ENCODE data around the gene IL18. TPM values are rescaled to one million over a fixed set of nuclear protein-coding genes. Genes with fewer than 3 reads are reported as not detected.

IL18 gene
- total and polyA plus RNA-seq, 8 donors: 0.83 to 12.1 (median 5.9) TPM

DNA sequence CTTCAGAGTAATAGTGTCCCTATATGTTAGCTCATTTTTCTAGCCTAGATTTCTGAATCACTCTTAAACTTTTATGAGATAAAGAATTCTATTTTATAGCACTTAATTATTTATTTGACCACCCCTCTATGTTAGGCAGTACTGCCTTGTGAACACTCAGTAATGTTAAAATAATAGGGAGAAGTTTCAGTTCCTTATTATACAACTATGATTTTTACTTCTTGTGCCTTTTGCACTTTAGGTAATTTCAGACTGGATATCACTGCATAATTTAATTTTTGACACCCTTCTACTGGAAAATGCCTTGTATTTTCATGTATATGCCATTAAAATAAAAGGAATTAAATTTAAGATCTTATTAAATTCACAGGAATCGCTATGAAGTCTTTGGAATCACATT lies 14.5 kb upstream of the IL18 start:
- no peaks in the 10 kb centered on the region for H3K9me3 ChIP-seq
- no peak overlapping the region for H3K4me3 ChIP-seq
- ATAC-seq (no peak), FAIRE-seq (no peak), DNase-seq (no peak)
- 85 to 91% methylated on average over 1 of the region's 1 CpG for WGBS, 2 donors
- no peaks in the 10 kb centered on the region for H3K27me3 ChIP-seq
- TF ChIP-seq, protein P1, sequence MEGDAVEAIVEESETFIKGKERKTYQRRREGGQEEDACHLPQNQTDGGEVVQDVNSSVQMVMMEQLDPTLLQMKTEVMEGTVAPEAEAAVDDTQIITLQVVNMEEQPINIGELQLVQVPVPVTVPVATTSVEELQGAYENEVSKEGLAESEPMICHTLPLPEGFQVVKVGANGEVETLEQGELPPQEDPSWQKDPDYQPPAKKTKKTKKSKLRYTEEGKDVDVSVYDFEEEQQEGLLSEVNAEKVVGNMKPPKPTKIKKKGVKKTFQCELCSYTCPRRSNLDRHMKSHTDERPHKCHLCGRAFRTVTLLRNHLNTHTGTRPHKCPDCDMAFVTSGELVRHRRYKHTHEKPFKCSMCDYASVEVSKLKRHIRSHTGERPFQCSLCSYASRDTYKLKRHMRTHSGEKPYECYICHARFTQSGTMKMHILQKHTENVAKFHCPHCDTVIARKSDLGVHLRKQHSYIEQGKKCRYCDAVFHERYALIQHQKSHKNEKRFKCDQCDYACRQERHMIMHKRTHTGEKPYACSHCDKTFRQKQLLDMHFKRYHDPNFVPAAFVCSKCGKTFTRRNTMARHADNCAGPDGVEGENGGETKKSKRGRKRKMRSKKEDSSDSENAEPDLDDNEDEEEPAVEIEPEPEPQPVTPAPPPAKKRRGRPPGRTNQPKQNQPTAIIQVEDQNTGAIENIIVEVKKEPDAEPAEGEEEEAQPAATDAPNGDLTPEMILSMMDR (IDR thresholded peaks at IDR 0.05): no peak
- H3K36me3 ChIP-seq: no peaks in the 10 kb centered on the region
- H3K27ac ChIP-seq: no peak overlapping the region
- H3K4me1 ChIP-seq: no peaks in the 10 kb centered on the region
- intact Hi-C loops (cut with DNase I): no loop called here

DNA sequence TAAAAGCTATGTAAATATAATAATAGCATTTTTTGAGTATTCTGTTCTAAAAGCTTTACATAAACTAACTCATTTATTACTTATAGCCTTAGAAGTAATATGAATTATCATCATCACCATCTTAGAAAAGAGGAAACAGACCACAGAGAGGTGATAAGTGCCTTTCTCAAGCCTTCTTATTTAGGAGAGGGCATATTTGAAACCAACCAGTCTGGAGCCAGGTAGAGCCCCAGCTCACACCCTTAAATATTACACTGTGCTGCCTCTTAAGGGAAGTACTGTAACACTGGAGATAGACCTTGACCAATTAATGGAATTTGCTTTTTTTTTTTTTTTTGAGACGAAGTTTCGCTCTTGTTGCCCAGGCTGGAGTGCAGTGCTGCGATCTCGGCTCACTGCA lies 13.7 kb upstream of the IL18 start:
- Histone ChIP-seq H3K9me3 (no peaks in the 10 kb centered on the region), H3K36me3 (no peaks in the 10 kb centered on the region), H3K4me1 (no peaks in the 10 kb centered on the region), H3K27ac (no peak overlapping the region), H3K4me3 (no peak overlapping the region), H3K27me3 (no peaks in the 10 kb centered on the region)
- intact Hi-C loops (cut with DNase I): no loop called here
- WGBS, 2 donors: 90 to 94% methylated on average over 4 of the region's 4 CpGs
- no peak for DNase-seq
- no peak for FAIRE-seq
- ATAC-seq: no peak
- TF ChIP-seq, protein P1 (IDR thresholded peaks at IDR 0.05): no peak

DNA sequence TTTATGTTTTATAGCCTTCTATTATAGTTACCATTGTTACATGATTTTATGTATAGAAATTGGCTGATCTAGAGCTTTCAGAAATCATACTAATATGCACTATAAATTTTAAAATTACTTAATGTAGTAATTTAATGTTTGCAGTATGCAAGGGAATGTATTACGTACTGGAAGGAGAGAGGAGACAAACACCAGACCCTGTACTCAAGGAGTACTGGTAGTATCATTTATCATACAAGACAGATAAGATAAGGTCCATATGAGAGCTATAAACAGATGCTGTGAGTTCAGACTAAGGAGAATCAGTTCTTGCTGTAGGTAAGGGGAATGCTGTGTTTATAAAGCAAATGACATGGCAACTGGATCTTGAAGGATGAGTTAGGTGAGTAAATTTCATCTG lies 12.2 kb upstream of the IL18 start:
- no peaks in the 10 kb centered on the region for H3K27me3 ChIP-seq
- H3K4me1 ChIP-seq: no peaks in the 10 kb centered on the region
- 32 to 60% methylated on average over 1 of the region's 1 CpG for WGBS, 2 donors
- DNase-seq (no peak), ATAC-seq (no peak), FAIRE-seq (no peak)
- intact Hi-C loops (cut with DNase I): no loop called here
- H3K27ac ChIP-seq: peak overlapping the region in 1 of 4 donors; percentile 55
- no peaks in the 10 kb centered on the region for H3K36me3 ChIP-seq
- H3K4me3 ChIP-seq: peak overlapping the region in 2 of 4 donors; percentile 17 to 29
- H3K9me3 ChIP-seq: no peaks in the 10 kb centered on the region
- TF ChIP-seq, protein P1 (IDR thresholded peaks at IDR 0.05): no peak

DNA sequence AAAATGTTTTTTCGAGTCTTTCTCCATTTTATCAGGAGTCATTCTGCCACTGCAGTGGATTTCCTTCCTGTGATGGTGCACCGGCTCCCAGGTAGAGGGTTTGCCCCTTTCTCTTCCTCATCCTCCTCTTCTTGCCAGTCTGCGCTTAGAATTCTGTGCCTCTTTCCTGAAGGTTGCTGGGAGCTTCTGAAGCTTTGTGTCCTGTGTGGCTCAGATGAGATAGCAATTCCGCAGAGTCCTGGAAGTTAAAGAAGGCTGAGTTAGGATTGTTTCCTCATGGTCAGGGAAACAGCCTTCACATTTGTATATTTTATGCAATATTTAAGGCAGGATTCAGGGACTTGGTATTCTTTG lies 11.7 kb upstream of the IL18 start:
- FAIRE-seq: no peak
- intact Hi-C loops (cut with DNase I): no loop called here
- no peaks in the 10 kb centered on the region for H3K9me3 ChIP-seq
- ATAC-seq: peak; percentile 24 to 55 (median 46)
- H3K27ac ChIP-seq: peak overlapping the region in 2 of 4 donors; percentile 19 to 55
- DNase-seq: no peak
- H3K36me3 ChIP-seq: no peaks in the 10 kb centered on the region
- WGBS, 2 donors: 10 to 15% methylated on average over 4 of the region's 4 CpGs
- H3K4me3 ChIP-seq: peak overlapping the region in 2 of 4 donors; percentile 17 to 29
- H3K4me1 ChIP-seq: no peaks in the 10 kb centered on the region
- TF ChIP-seq, protein P1 (IDR thresholded peaks at IDR 0.05): no peak
- H3K27me3 ChIP-seq: no peaks in the 10 kb centered on the region

DNA sequence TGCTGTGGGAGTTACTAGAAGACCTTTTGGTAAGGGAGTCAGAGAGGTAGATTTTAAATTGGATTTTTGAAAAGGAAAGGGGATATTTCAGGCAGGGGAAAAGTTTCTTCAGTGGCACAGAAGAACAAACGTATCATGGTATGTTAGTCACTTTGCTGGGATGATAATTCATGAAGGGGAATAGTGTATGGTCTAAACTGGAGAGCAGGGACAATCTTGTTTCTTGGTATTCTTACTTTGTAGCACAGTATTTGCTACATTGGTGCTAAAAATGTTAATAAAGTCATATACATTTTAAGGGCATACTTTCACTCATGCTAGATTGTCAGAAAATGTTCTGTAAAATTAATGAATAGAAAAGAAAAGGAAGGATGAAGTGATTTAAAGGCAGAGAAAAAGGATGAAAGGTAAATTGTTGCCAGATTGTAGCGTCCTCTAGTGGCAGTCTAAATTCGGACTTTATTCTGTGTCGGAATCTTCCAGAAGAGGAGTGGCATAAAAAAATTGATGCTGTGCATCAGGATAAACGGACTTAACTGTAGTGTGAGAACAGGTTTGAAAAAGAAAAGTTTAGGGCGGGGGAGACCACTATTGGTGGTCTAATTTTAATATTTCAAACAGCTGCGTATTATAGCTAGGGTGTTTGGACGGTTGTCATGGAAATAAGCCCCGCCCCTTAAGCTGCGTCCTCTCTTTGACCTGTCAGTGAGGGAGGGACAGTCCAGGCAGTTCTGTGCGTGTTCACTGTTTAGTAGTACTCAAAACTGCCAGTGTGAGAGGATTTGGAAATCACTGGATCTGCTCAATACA lies 11.1 kb upstream of the IL18 start, which contains the start of gene BCO2:
TSS of gene BCO2 (plus strand) at position 724 of the 810 bp plus-strand sequence. CDS start 90 bp downstream, outside the sequence.
- H3K27ac ChIP-seq: peak within 1 kb of the TSS in 2 of 4 donors; percentile 19 to 55
- no peaks in the 10 kb centered on the region for H3K4me1 ChIP-seq
- DNase-seq (peak; percentile 68 to 81 (median 74)), FAIRE-seq (peak; percentile 47), ATAC-seq (peak; percentile 90 to 97 (median 96))
- H3K4me3 ChIP-seq: peak within 1 kb of the TSS in 2 of 4 donors; percentile 17 to 29
- H3K27me3 ChIP-seq: no peaks in the 10 kb centered on the region
- TF ChIP-seq, protein P1 (IDR thresholded peaks at IDR 0.05): peak; percentile 30 to 63 (median 55)
- H3K36me3 ChIP-seq: no peaks in the 10 kb centered on the region
- H3K9me3 ChIP-seq: no peaks in the 10 kb centered on the region
- WGBS, 2 donors: 3 to 6% methylated on average over 11 of the region's 11 CpGs
- intact Hi-C loops (cut with DNase I): no loop called here
